Measurements from ENCODE around the gene DOLPP1. TPM values are rescaled to one million over a fixed set of nuclear protein-coding genes. Genes with fewer than 3 reads are reported as not detected.

Gene DOLPP1
- total and polyA plus RNA-seq, 2 of the 8 experiments (the other 6 are each of a cell fraction or from before 2014, with no cell fraction given), result 36.0 to 45.3 TPM

DNA sequence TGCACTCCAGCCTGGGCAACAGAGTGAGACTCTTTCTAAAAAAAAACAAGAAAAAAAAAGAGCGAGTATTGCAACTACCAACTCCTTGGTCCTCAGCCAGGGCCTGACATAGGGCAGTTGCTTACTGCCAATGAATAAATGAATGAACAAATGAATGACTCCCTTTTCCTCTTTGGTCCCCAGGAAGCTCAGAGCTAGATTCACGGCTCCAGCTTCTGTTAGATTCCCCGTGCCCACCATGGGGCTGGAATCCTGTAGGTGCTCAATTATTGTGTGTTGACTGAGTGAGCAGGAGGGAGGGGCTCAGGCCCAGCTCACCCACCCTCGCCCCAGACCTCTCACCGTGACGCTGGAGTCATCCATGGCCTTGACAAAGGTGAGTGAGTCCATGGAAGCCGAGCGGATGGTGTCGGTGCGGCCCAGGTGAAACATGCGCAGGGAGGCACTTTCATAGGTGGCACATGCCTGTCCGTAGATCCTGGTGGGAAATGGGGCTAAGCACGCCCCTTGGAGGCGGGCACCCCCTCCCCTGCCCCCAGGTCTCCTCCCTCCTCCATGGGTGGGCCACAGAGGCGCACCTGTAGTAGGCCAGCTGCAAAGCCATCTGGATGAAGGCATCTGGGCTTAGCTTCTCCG, 16.9 kb downstream of the DOLPP1 start:
- H3K79me2 ChIP-seq (ENCODE audit: control insufficient read depth in 1 of 2, insufficient read depth in 2 of 2, low read length in 2 of 2), result no peaks in the 10 kb centered on the region
- H4K8ac ChIP-seq (ENCODE audit: extremely low read depth, insufficient read depth, low read length), result peak overlapping the region; percentile 66; the same call in 1 of the 2 replicates
- no peak overlapping the region for H3K23ac ChIP-seq (ENCODE audit: insufficient read length)
- WGBS, 2 experiments (ENCODE audit: extremely low coverage in 1 of 2, insufficient coverage in 1 of 2, insufficient read length in 1 of 2, insufficient replicate concordance in 2 of 2, low coverage in 1 of 2, low lambda C conversion rate in 2 of 2, missing lambda C conversion rate in 1 of 2), result 89% methylated on average over 15 of the region's 16 CpGs; no CpG with 5 or more reads in 1 of the 2 experiments
- no peak for DNase-seq (ENCODE audit: low read depth in 1 of 2, low spot score in 2 of 2)
- no peak overlapping the region for H3K4me3 ChIP-seq (ENCODE audit: extremely low read depth in 1 of 4, insufficient read depth in 2 of 4, low read depth in 3 of 4, low read length in 4 of 4)
- no peak overlapping the region; the same call in 1 of the 2 replicates for H2BK12ac ChIP-seq (ENCODE audit: low read depth, low read length)
- FAIRE-seq, result no peak
- no peak overlapping the region for H3K27ac ChIP-seq (ENCODE audit: low read depth, low read length)
- H3K9me3 ChIP-seq (ENCODE audit: insufficient read depth in 2 of 2, low read depth in 1 of 2, low read length in 1 of 2), result no peaks in the 10 kb centered on the region
- H4K5ac ChIP-seq (ENCODE audit: insufficient read length, low read depth, low read length), result no peak overlapping the region
- TF ChIP-seq TCF12 (IDR thresholded peaks at IDR 0.05; ENCODE audit: low read depth, low read length) (no peak), POLR2AphosphoS5 (IDR thresholded peaks at IDR 0.05; ENCODE audit: low read depth, low read length) (no peak), JUND (IDR thresholded peaks at IDR 0.05; ENCODE audit: low read length) (no peak), ASH2L (IDR thresholded peaks at IDR 0.05; ENCODE audit: low read length) (no peak), MAX (IDR thresholded peaks at IDR 0.05) (no peak), CBX8 (IDR thresholded peaks at IDR 0.05; ENCODE audit: borderline replicate concordance, low read depth, low read length) (no peak), FOSL1 (IDR thresholded peaks at IDR 0.05; ENCODE audit: insufficient read depth, low read depth, low read length) (no peak), TEAD4 (IDR thresholded peaks at IDR 0.05; ENCODE audit: low read depth, low read length) (no peak)
- no peak overlapping the region for H2AFZ ChIP-seq (ENCODE audit: low read length)
- H4K91ac ChIP-seq (replicated peaks; ENCODE audit: insufficient read length, low read length), result no peak overlapping the region
- POLR2A ChIA-PET (ENCODE audit: partially characterized antibody), result interaction anchor here (1.9 to 4.8 kb wide), 2 partner anchors 9 to 16 kb away, joined by 6 to 27 read pairs; partner anchors contain the start of gene DOLPP1
- no peak overlapping the region for H2BK120ac ChIP-seq (replicated peaks; ENCODE audit: low read depth, low read length)
- H3K18ac ChIP-seq (ENCODE audit: extremely low read depth, low read length), result no peak overlapping the region
- CTCF ChIA-PET (ENCODE audit: partially characterized antibody), result interaction anchor here (0.6 to 1.7 kb wide), 14 partner anchors 9 to 1472 kb away, joined by 3 to 5 read pairs (median 4); no protein-coding TSS in a partner anchor
- H3K79me1 ChIP-seq (ENCODE audit: low read depth, low read length), result no peaks in the 10 kb centered on the region
- no peak overlapping the region for H3K9ac ChIP-seq (replicated peaks in 1 of 4; ENCODE audit: extremely low read depth in 1 of 4, low read depth in 3 of 4, low read length in 3 of 4)
- no peaks in the 10 kb centered on the region for H3K23me2 ChIP-seq (ENCODE audit: low read depth, low read length)
- H3K56ac ChIP-seq (replicated peaks; ENCODE audit: insufficient read length, low read depth, low read length), result no peak overlapping the region
- no peak overlapping the region for H3K14ac ChIP-seq (ENCODE audit: insufficient read length)
- H3K4me1 ChIP-seq (replicated peaks in 1 of 4; ENCODE audit: control insufficient read depth in 3 of 4, insufficient read depth in 4 of 4, low read length in 3 of 4), result peaks cover 0 to 3% (median 1%) of the 10 kb centered on the region in 4 experiments; a peak in 2 of 7 replicates
- no peak overlapping the region for H2BK15ac ChIP-seq (ENCODE audit: low read length)
- H2AK5ac ChIP-seq (ENCODE audit: low read depth, low read length), result no peak overlapping the region
- H3K27me3 ChIP-seq (replicated peaks in 1 of 4; ENCODE audit: control insufficient read depth in 3 of 4, extremely low read depth in 1 of 4, insufficient read depth in 3 of 4, low read length in 3 of 4), result peaks cover 0 to 6% (median 4%) of the 10 kb centered on the region in 4 experiments; a peak in 3 of 7 replicates
- H3K4ac ChIP-seq (replicated peaks; ENCODE audit: insufficient read length, low read depth, low read length), result no peak overlapping the region
- no peaks in the 10 kb centered on the region for H4K20me1 ChIP-seq (replicated peaks in 1 of 2; ENCODE audit: control insufficient read depth in 1 of 2, insufficient read depth in 2 of 2, low read length in 2 of 2)
- no peak overlapping the region for H2BK5ac ChIP-seq (ENCODE audit: low read depth, low read length)
- no peak overlapping the region for H3K4me2 ChIP-seq (ENCODE audit: insufficient read depth in 1 of 2, low read depth in 2 of 2, low read length in 2 of 2)
- H2BK20ac ChIP-seq (ENCODE audit: low read length), result no peak overlapping the region
- H3K36me3 ChIP-seq (ENCODE audit: control insufficient read depth in 2 of 4, insufficient read depth in 4 of 4, low read length in 3 of 4), result no peaks in the 10 kb centered on the region

Data from H1 (cell line).